ENCODE measurements around the gene ANO2.

Gene ANO2

GRCh38 chr12:5620896-5621295 lies 324.2 kb downstream of the ANO2 start:
- no peak overlapping the region for H3K4me3 ChIP-seq
- H3K4me1 ChIP-seq: peaks cover 0 to 29% (median 10%) of the 10 kb centered on the region in 4 donors
- TF ChIP-seq CTCF (IDR thresholded peaks at IDR 0.05): no peak
- no peaks in the 10 kb centered on the region for H3K9me3 ChIP-seq
- H3K36me3 ChIP-seq: no peaks in the 10 kb centered on the region
- no peak for DNase-seq
- H3K27me3 ChIP-seq: peaks cover 0 to 2% of the 10 kb centered on the region in 2 donors
- intact Hi-C loops (cut with DNase I; ENCODE audit: low total_unique reads): no loop called here
- no peak overlapping the region for H3K27ac ChIP-seq

- DNase-seq: no peak
- Histone ChIP-seq H3K27ac (no peak overlapping the region), H3K36me3 (no peaks in the 10 kb centered on the region), H3K9me3 (no peaks in the 10 kb centered on the region), H3K27me3 (peaks cover 0 to 2% of the 10 kb centered on the region in 2 donors), H3K4me1 (peaks cover 0 to 29% (median 12%) of the 10 kb centered on the region in 4 donors), H3K4me3 (no peak overlapping the region)
- intact Hi-C loops (cut with DNase I; ENCODE audit: low total_unique reads): no loop called here
- TF ChIP-seq CTCF (IDR thresholded peaks at IDR 0.05): no peak
These were observed 325.4 kb downstream of the ANO2 start for GRCh38 chr12:5619628-5620027.

- Histone ChIP-seq H3K27ac (no peak overlapping the region), H3K9me3 (no peaks in the 10 kb centered on the region), H3K4me1 (peaks cover 0 to 31% (median 21%) of the 10 kb centered on the region in 4 donors), H3K27me3 (peaks cover 0 to 2% of the 10 kb centered on the region in 2 donors), H3K36me3 (no peaks in the 10 kb centered on the region), H3K4me3 (no peak overlapping the region)
- intact Hi-C loops (cut with DNase I; ENCODE audit: low total_unique reads): no loop called here
- no peak for DNase-seq
- no peak for TF ChIP-seq CTCF (IDR thresholded peaks at IDR 0.05)
These were observed 328.2 kb downstream of the ANO2 start for GRCh38 chr12:5616854-5617253.

GRCh38 chr12:5615760-5616159 lies 329.3 kb downstream of the ANO2 start:
- Histone ChIP-seq H3K4me3 (no peak overlapping the region), H3K9me3 (no peaks in the 10 kb centered on the region), H3K36me3 (no peaks in the 10 kb centered on the region), H3K4me1 (peaks cover 0 to 22% (median 14%) of the 10 kb centered on the region in 4 donors), H3K27me3 (peaks cover 0 to 2% of the 10 kb centered on the region in 2 donors), H3K27ac (no peak overlapping the region)
- intact Hi-C loops (cut with DNase I; ENCODE audit: low total_unique reads): no loop called here
- TF ChIP-seq CTCF (IDR thresholded peaks at IDR 0.05): no peak
- DNase-seq: no peak

GRCh38 chr12:5614256-5614655 lies 330.8 kb downstream of the ANO2 start:
- Histone ChIP-seq H3K4me1 (peaks cover 0 to 22% (median 13%) of the 10 kb centered on the region in 4 donors), H3K4me3 (no peak overlapping the region), H3K36me3 (no peaks in the 10 kb centered on the region), H3K27ac (no peak overlapping the region), H3K9me3 (no peaks in the 10 kb centered on the region), H3K27me3 (peaks cover 0 to 2% of the 10 kb centered on the region in 2 donors)
- DNase-seq: no peak
- TF ChIP-seq CTCF (IDR thresholded peaks at IDR 0.05): no peak
- intact Hi-C loops (cut with DNase I; ENCODE audit: low total_unique reads): no loop called here
